HepG2 (cell line): ENCODE results near the gene SLC23A2. TPM values are rescaled to one million over a fixed set of nuclear protein-coding genes. Genes with fewer than 3 reads are reported as not detected.

Experiments
- ATM ChIP-seq: fragments of 450-650 bp; IDR thresholded peaks from 2 replicates; pipeline ENCODE4 v1.7.1; 2017; ENCODE audit warnings: mild to moderate bottlenecking, borderline replicate concordance
- CAMTA2 ChIP-seq: sonication (generic); formaldehyde crosslinking; IDR thresholded peaks from 2 replicates; pipeline ENCODE4 v1.4.0; 2020; ENCODE audit warnings: mild to moderate bottlenecking, missing genetic modification reagents, borderline replicate concordance
- CEBPB ChIP-seq: IDR thresholded peaks from 2 replicates; pipeline ENCODE4 v1.6.1; 2011; ENCODE audit warnings: low read depth, low read length, improper control_type of control experiment, borderline replicate concordance
- HNRNPLL ChIP-seq: fragments of 200-400 bp; formaldehyde crosslinking; IDR thresholded peaks from 2 replicates; pipeline ENCODE4 v1.6.1; 2017; ENCODE audit warnings: mild to moderate bottlenecking, low read depth, low read length; ENCODE audit not compliant: poor library complexity, severe bottlenecking
- MIER2 ChIP-seq: IDR thresholded peaks from 2 replicates; pipeline ENCODE4 v1.6.1; 2016; ENCODE audit warnings: missing biosample characterization, missing genetic modification reagents
- NFYC ChIP-seq: IDR thresholded peaks from 2 replicates; pipeline ENCODE4 v1.6.1; 2016; ENCODE audit warnings: missing genetic modification reagents, missing compliant biosample characterization
- NR2F6 ChIP-seq, 2 experiments: IDR thresholded peaks; 2 replicates each; pipeline ENCODE4 v1.6.1; 2016; ENCODE audit warnings: antibody characterized with exemption in 1 of 2, mild to moderate bottlenecking in 1 of 2
- PHF20 ChIP-seq: sonication (generic); formaldehyde crosslinking; IDR thresholded peaks from 2 replicates; pipeline ENCODE4 v1.5.0; 2020; ENCODE audit warnings: mild to moderate bottlenecking, missing genetic modification reagents
- REXO4 ChIP-seq: sonication (generic); formaldehyde crosslinking; IDR thresholded peaks from 2 replicates; pipeline ENCODE4 v1.8.0; 2022; ENCODE audit warnings: missing genetic modification reagents, mild to moderate bottlenecking, borderline replicate concordance
- SIN3A ChIP-seq: IDR thresholded peaks from 2 replicates; pipeline ENCODE4 v1.6.1; 2011; ENCODE audit warnings: low read depth, mild to moderate bottlenecking, control low read depth, low read length, borderline replicate concordance
- SMARCC2 ChIP-seq: fragments of 450-650 bp; IDR thresholded peaks from 2 replicates; pipeline ENCODE4 v1.6.1; 2017; ENCODE audit warnings: antibody characterized with exemption, mild to moderate bottlenecking
- SMARCE1 ChIP-seq: fragments of 450-650 bp; IDR thresholded peaks from 2 replicates; pipeline ENCODE4 v1.6.1; 2017; ENCODE audit warnings: borderline replicate concordance
- STAT5B ChIP-seq: sonication (generic); formaldehyde crosslinking; IDR thresholded peaks from 2 replicates; pipeline ENCODE4 v1.4.0; 2020; ENCODE audit warnings: missing genetic modification reagents
- TCF7 ChIP-seq: sonication (generic); IDR thresholded peaks from 2 replicates; pipeline ENCODE4 v1.6.1; 2016; ENCODE audit warnings: antibody characterized with exemption, low read depth
- ZNF501 ChIP-seq: sonication (generic); formaldehyde crosslinking; IDR thresholded peaks from 2 replicates; pipeline ENCODE4 v1.5.1; 2020; ENCODE audit warnings: mild to moderate bottlenecking, moderate library complexity, missing genetic modification reagents
- ZSCAN30 ChIP-seq: sonication (generic); formaldehyde crosslinking; IDR thresholded peaks from 2 replicates; pipeline ENCODE4 v1.5.0; 2020; ENCODE audit warnings: mild to moderate bottlenecking, missing genetic modification reagents
- polyA plus RNA-seq, 8 experiments: library from polyadenylated mRNA; depleted of rRNA in 3 of 8; stranded (reverse) in 7 of 8; unstranded in 1 of 8; fragments of >200 nt; fragmentation: Illumina TruSeq in 4 of 8; extraction: Trizol in 4 of 8; gene quantifications; 2 replicates each; pipeline versions ENCODE4 v1.2.1 to v1.2.3, GENCODE V29; 2011 to 2016; ENCODE audit warnings: low read depth in 4 of 8, missing spikeins in 1 of 8, mixed read lengths in 1 of 8; ENCODE audit not compliant: insufficient read depth in 1 of 8
- total RNA-seq, 5 experiments: library from RNA; depleted of rRNA; stranded (reverse); fragments of >200 nt; fragmentation: Illumina TruSeq; extraction: Trizol; gene quantifications; 2 replicates each; pipeline ENCODE4 v1.2.3, GENCODE V29; 2016; ENCODE audit warnings: low read depth in 1 of 5
- TF ChIP-seq, protein P1 (sequence below): sonication (generic); formaldehyde crosslinking; IDR thresholded peaks from 2 replicates; pipeline ENCODE4 v1.8.0; 2022; ENCODE audit warnings: mild to moderate bottlenecking, missing genetic modification reagents, moderate library complexity
- TF ChIP-seq, protein P2 (sequence below): sonication (generic); formaldehyde crosslinking; IDR thresholded peaks from 2 replicates; pipeline ENCODE4 v1.4.0; 2020; ENCODE audit warnings: missing genetic modification reagents, mild to moderate bottlenecking, borderline replicate concordance
- TF ChIP-seq, protein P3 (sequence below): IDR thresholded peaks from 2 replicates; pipeline ENCODE4 v1.6.1; 2016; ENCODE audit warnings: mild to moderate bottlenecking, missing biosample characterization, missing genetic modification reagents
- TF ChIP-seq, protein P4 (sequence below): sonication (generic); formaldehyde crosslinking; IDR thresholded peaks from 2 replicates; pipeline ENCODE4 v1.4.0; 2020; ENCODE audit warnings: missing genetic modification reagents, borderline replicate concordance
- TF ChIP-seq, protein P5 (sequence below): sonication (generic); formaldehyde crosslinking; IDR thresholded peaks from 2 replicates; pipeline ENCODE4 v1.9.0; 2021; ENCODE audit warnings: missing genetic modification reagents, borderline replicate concordance
- TF ChIP-seq, protein P6 (sequence below): sonication (generic); formaldehyde crosslinking; IDR thresholded peaks from 2 replicates; pipeline ENCODE4 v1.4.0; 2020; ENCODE audit warnings: missing genetic modification reagents; ENCODE audit errors: not compliant biosample characterization

The SLC23A2 gene
- total and polyA plus RNA-seq, 2 of the 13 experiments (the other 11 are each of a cell fraction or from before 2014, with no cell fraction given): 42.2 to 51.2 TPM

DNA sequence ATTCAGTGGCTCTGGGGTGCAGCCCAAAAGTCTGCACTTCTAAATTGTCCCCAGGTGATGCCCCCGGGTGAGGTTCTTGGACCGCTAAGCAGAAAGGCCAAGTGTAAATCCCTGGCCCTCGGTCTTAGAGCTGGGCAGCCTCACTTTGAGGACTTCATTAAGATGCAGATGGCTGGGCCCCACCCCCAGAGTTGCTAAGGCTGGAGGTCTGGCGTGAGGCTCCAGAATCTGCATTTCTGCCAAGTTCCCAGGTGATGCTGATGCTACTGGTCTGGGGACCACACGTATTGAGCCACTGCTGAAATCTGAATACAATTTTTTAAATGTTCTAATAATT lies 735 bp upstream of the SLC23A2 start (continued):
- TF ChIP-seq NR2F6 (IDR thresholded peaks at IDR 0.05) (no peak), NR2F6 (CRISPR knock-in tag; IDR thresholded peaks at IDR 0.05) (no peak), REXO4 (CRISPR knock-in tag) (no peak), SMARCE1 (no peak), PHF20 (CRISPR knock-in tag) (no peak), TCF7 (no peak), HNRNPLL (no peak), STAT5B (CRISPR knock-in tag) (no peak), NFYC (no peak), MIER2 (CRISPR knock-in tag) (no peak), ZNF501 (peak; percentile 67), SMARCC2 (no peak), SIN3A (no peak), ZSCAN30 (CRISPR knock-in tag) (no peak), CAMTA2 (no peak), CEBPB (no peak), ATM (no peak)
- TF ChIP-seq, protein P1, sequence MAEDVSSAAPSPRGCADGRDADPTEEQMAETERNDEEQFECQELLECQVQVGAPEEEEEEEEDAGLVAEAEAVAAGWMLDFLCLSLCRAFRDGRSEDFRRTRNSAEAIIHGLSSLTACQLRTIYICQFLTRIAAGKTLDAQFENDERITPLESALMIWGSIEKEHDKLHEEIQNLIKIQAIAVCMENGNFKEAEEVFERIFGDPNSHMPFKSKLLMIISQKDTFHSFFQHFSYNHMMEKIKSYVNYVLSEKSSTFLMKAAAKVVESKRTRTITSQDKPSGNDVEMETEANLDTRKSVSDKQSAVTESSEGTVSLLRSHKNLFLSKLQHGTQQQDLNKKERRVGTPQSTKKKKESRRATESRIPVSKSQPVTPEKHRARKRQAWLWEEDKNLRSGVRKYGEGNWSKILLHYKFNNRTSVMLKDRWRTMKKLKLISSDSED (CRISPR knock-in tag): no peak
- TF ChIP-seq, protein P2, sequence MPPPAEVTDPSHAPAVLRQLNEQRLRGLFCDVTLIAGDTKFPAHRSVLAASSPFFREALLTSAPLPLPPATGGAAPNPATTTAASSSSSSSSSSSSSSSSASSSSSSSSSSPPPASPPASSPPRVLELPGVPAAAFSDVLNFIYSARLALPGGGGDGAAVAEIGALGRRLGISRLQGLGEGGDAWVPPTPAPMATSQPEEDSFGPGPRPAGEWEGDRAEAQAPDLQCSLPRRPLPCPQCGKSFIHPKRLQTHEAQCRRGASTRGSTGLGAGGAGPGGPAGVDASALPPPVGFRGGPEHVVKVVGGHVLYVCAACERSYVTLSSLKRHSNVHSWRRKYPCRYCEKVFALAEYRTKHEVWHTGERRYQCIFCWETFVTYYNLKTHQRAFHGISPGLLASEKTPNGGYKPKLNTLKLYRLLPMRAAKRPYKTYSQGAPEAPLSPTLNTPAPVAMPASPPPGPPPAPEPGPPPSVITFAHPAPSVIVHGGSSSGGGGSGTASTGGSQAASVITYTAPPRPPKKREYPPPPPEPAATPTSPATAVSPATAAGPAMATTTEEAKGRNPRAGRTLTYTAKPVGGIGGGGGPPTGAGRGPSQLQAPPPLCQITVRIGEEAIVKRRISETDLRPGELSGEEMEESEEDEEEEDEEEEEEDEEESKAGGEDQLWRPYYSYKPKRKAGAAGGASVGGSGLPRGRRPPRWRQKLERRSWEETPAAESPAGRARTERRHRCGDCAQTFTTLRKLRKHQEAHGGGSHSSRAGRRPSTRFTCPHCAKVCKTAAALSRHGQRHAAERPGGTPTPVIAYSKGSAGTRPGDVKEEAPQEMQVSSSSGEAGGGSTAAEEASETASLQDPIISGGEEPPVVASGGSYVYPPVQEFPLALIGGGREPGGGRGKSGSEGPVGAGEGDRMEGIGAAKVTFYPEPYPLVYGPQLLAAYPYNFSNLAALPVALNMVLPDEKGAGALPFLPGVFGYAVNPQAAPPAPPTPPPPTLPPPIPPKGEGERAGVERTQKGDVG (CRISPR knock-in tag): peak; percentile 81; the same call in 1 of the 2 replicates
- TF ChIP-seq, protein P3, sequence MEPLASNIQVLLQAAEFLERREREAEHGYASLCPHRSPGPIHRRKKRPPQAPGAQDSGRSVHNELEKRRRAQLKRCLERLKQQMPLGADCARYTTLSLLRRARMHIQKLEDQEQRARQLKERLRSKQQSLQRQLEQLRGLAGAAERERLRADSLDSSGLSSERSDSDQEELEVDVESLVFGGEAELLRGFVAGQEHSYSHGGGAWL (CRISPR knock-in tag): no peak
- TF ChIP-seq, protein P4, sequence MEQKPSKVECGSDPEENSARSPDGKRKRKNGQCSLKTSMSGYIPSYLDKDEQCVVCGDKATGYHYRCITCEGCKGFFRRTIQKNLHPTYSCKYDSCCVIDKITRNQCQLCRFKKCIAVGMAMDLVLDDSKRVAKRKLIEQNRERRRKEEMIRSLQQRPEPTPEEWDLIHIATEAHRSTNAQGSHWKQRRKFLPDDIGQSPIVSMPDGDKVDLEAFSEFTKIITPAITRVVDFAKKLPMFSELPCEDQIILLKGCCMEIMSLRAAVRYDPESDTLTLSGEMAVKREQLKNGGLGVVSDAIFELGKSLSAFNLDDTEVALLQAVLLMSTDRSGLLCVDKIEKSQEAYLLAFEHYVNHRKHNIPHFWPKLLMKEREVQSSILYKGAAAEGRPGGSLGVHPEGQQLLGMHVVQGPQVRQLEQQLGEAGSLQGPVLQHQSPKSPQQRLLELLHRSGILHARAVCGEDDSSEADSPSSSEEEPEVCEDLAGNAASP (CRISPR knock-in tag): no peak
- TF ChIP-seq, protein P5, sequence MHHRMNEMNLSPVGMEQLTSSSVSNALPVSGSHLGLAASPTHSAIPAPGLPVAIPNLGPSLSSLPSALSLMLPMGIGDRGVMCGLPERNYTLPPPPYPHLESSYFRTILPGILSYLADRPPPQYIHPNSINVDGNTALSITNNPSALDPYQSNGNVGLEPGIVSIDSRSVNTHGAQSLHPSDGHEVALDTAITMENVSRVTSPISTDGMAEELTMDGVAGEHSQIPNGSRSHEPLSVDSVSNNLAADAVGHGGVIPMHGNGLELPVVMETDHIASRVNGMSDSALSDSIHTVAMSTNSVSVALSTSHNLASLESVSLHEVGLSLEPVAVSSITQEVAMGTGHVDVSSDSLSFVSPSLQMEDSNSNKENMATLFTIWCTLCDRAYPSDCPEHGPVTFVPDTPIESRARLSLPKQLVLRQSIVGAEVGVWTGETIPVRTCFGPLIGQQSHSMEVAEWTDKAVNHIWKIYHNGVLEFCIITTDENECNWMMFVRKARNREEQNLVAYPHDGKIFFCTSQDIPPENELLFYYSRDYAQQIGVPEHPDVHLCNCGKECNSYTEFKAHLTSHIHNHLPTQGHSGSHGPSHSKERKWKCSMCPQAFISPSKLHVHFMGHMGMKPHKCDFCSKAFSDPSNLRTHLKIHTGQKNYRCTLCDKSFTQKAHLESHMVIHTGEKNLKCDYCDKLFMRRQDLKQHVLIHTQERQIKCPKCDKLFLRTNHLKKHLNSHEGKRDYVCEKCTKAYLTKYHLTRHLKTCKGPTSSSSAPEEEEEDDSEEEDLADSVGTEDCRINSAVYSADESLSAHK: no peak
- TF ChIP-seq, protein P6, sequence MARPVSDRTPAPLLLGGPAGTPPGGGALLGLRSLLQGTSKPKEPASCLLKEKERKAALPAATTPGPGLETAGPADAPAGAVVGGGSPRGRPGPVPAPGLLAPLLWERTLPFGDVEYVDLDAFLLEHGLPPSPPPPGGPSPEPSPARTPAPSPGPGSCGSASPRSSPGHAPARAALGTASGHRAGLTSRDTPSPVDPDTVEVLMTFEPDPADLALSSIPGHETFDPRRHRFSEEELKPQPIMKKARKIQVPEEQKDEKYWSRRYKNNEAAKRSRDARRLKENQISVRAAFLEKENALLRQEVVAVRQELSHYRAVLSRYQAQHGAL (CRISPR knock-in tag): no peak
